DMS53 treated with DMSO at 0.1 percent for 48 hours (cell line): ENCODE measurements around the gene SLC50A1.
A peak's percentile ranks its signal among the peaks of the same experiment; 100 is the strongest.
"Not testable (repeated sequence)": the region's sequence is repeated elsewhere in the genome, so short reads cannot be mapped to it uniquely, and the experiment has no call there.

Experiments
- DNase-seq: peaks from one replicate; lab custom pipeline; 2025; ENCODE audit not compliant: unreplicated experiment; lab: John Stamatoyannopoulos, UW

The SLC50A1 gene

GRCh38 chr1:155116113-155116764, 19.4 kb upstream of the SLC50A1 start:
- DNase-seq, result no peak

GRCh38 chr1:155117610-155118009, 18.0 kb upstream of the SLC50A1 start:
- peak; percentile 50 for DNase-seq

- not testable (repeated sequence) for DNase-seq
Observed at GRCh38 chr1:155118090-155118489, 17.6 kb upstream of the SLC50A1 start.

GRCh38 chr1:155120253-155120652, 15.4 kb upstream of the SLC50A1 start:
- DNase-seq, result no peak

- no peak for DNase-seq
Observed at GRCh38 chr1:155121249-155121648, 14.4 kb upstream of the SLC50A1 start.

GRCh38 chr1:155122308-155122707, 13.3 kb upstream of the SLC50A1 start:
- no peak for DNase-seq

- peak; percentile 34 for DNase-seq
Observed at GRCh38 chr1:155123801-155124200, 11.9 kb upstream of the SLC50A1 start.

GRCh38 chr1:155124503-155125463, 10.9 kb upstream of the SLC50A1 start:
- no peak for DNase-seq

GRCh38 chr1:155125511-155125945, 10.1 kb upstream of the SLC50A1 start:
- no peak for DNase-seq

GRCh38 chr1:155125946-155126555, 9.6 kb upstream of the SLC50A1 start:
- peak; percentile 71 for DNase-seq

- DNase-seq, result peak; percentile 91
Observed at GRCh38 chr1:155126556-155127104, 9.0 kb upstream of the SLC50A1 start.

GRCh38 chr1:155127105-155127966, 8.3 kb upstream of the SLC50A1 start, which contains the start of gene EFNA1:
TSS of gene EFNA1 (plus strand) at chr1:155127876. CDS start at chr1:155127978, 102 bp downstream.
- DNase-seq, result peak; percentile 91

GRCh38 chr1:155127967-155128754, 7.5 kb upstream of the SLC50A1 start:
- DNase-seq, result no peak

- peak; percentile 90 for DNase-seq
Observed at GRCh38 chr1:155128755-155129473, 6.7 kb upstream of the SLC50A1 start.

GRCh38 chr1:155130272-155131006, 5.2 kb upstream of the SLC50A1 start:
- no peak for DNase-seq

GRCh38 chr1:155131285-155131684, 4.4 kb upstream of the SLC50A1 start:
- no peak for DNase-seq

- DNase-seq, result no peak
Observed at GRCh38 chr1:155131856-155132255, 3.8 kb upstream of the SLC50A1 start.

GRCh38 chr1:155133799-155134281, 1.8 kb upstream of the SLC50A1 start:
- DNase-seq, result no peak
